Upper lobe of left lung (tissue), 6 donors: ENCODE data around the gene CA11. TPM values are rescaled to one million over a fixed set of nuclear protein-coding genes. Genes with fewer than 3 reads are reported as not detected.

Experiments used
- ATAC-seq, 2 donors: fragments of 200-7000 bp; cut with Tn5 transposase; one replicate each; pipeline ENCODE4 v1.9.1; 2022; ENCODE audit warnings: mild to moderate bottlenecking in 2 of 2, moderate library complexity in 2 of 2; ENCODE audit not compliant: low FRiP score in 2 of 2
- DNase-seq, 2 donors: peaks; one replicate each; pipeline ENCODE4 v3.0.0-alpha.2; 2019 to 2020
- H3K27ac ChIP-seq, 4 donors: fragments of 200-600 bp; sonication (generic); one replicate each; pipeline ENCODE4 v1.5.1; 2016 to 2019
- H3K27me3 ChIP-seq, 4 donors: fragments of 200-600 bp; sonication (generic); one replicate each; pipeline ENCODE4 v1.5.1; 2017 to 2019
- H3K36me3 ChIP-seq, 4 donors: fragments of 200-600 bp; sonication (generic); one replicate each; pipeline ENCODE4 v1.5.1; 2016 to 2019
- H3K4me1 ChIP-seq, 4 donors: fragments of 200-600 bp; sonication (generic); one replicate each; pipeline ENCODE4 v1.5.1; 2018 to 2019
- H3K4me3 ChIP-seq, 4 donors: fragments of 200-600 bp; sonication (generic); one replicate each; pipeline ENCODE4 v1.5.1; 2017 to 2019; ENCODE audit warnings: mild to moderate bottlenecking in 2 of 4, moderate library complexity in 1 of 4
- H3K9me3 ChIP-seq, 4 donors: fragments of 200-600 bp; sonication (generic); one replicate each; pipeline ENCODE4 v1.5.1; 2018 to 2019
- EP300 ChIP-seq, 4 donors: sonication (generic); formaldehyde crosslinking; IDR thresholded peaks; one replicate each; pipeline ENCODE4 v1.5.1; 2017; ENCODE audit warnings: antibody characterized with exemption in 4 of 4, control low read depth in 2 of 4
- POLR2A ChIP-seq, 4 donors: fragments of 450-650 bp; IDR thresholded peaks; one replicate each; pipeline ENCODE4 v1.5.1; 2016 to 2017; ENCODE audit warnings: antibody characterized with exemption in 4 of 4, mild to moderate bottlenecking in 2 of 4
- POLR2AphosphoS5 ChIP-seq, 2 donors: sonication (generic); formaldehyde crosslinking; IDR thresholded peaks; one replicate each; pipeline ENCODE4 v1.5.1; 2017; ENCODE audit warnings: antibody characterized with exemption in 2 of 2
- WGBS, 2 donors: methylation state at CpG; one replicate each; pipeline ENCODE4 v1.1.5; 2017 to 2018; 5-methylcytosine and 5-hydroxymethylcytosine counted together
- total RNA-seq, 6 donors: library from RNA; depleted of rRNA in 4 of 6; stranded (reverse); fragments of >200 nt in 4 of 6; gene quantifications; one replicate each; pipeline versions ENCODE4 v1.1.0 to v1.2.1, GENCODE V29; 2016 to 2021
- TF ChIP-seq, protein P1 (sequence below), 6 experiments: fragments of 450-650 bp in 4 of 6; fragments of 200-600 bp in 2 of 6; sonication (generic) in 2 of 6; IDR thresholded peaks; one replicate each; pipeline ENCODE4 v1.5.1; 2016 to 2019; ENCODE audit warnings: antibody characterized with exemption in 6 of 6
- donor health status: DM: no; HTN: no; CAD: no; lungs with moderate emphysema.
- donor health status: DM: no; HTN: yes; CAD: no; lungs with severe emphysema.

Gene CA11
- total RNA-seq, 6 donors from 2014 or later = 2.1 to 8.1 (median 5.3) TPM

DNA sequence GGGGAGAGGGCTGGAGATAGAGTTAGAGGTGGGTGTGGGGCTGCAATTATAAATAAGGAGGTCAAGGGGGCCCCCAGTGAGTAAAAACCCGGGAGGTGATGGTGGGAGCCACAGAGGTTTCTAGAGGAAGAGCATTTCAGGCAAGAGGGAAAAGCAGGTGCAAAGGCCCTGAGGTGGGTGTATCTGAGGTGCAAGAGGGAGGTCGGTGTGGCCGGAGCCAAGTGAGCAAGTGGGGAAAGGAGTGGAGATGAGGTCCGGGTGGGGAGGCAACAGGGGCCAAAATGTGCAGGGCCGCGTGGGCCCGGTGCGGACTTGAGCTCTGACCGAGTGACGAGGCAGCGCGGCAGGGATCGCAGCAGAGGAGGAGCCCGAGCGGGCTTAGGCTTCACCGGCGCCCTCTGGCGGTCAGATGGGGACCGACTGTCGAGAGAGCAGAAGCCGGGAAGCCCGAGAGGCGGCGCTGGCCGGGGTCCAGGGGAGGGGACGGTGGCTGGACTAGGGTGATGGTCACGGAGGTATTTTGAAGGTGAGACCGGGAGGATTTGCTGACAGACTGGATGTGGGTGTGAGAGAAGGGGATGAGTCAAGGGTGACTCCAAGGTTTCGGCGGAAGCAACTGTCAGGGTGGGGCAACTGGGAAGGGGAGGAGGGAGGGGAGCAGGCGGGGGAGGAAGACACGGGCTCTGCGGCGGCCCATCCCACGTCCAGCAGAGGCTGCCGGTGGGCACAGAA is 57.2 kb downstream of the CA11 start:
- DNase-seq (peak; percentile 93 to 96), ATAC-seq (peak; percentile 90 to 92)
- Histone ChIP-seq H3K27ac (peak overlapping the region in 3 of 4 donors; percentile 2 to 56 (median 46)), H3K9me3 (no peaks in the 10 kb centered on the region), H3K4me3 (peak overlapping the region in 3 of 4 donors; percentile 29 to 45 (median 42)), H3K27me3 (no peaks in the 10 kb centered on the region), H3K4me1 (peaks cover 9 to 13% (median 12%) of the 10 kb centered on the region in 4 donors), H3K36me3 (no peaks in the 10 kb centered on the region)
- TF ChIP-seq EP300 (IDR thresholded peaks at IDR 0.05) (no peak), POLR2A (IDR thresholded peaks at IDR 0.05) (no peak), POLR2AphosphoS5 (IDR thresholded peaks at IDR 0.05) (peak in 1 of 2 donors; percentile 51)
- TF ChIP-seq, protein P1, sequence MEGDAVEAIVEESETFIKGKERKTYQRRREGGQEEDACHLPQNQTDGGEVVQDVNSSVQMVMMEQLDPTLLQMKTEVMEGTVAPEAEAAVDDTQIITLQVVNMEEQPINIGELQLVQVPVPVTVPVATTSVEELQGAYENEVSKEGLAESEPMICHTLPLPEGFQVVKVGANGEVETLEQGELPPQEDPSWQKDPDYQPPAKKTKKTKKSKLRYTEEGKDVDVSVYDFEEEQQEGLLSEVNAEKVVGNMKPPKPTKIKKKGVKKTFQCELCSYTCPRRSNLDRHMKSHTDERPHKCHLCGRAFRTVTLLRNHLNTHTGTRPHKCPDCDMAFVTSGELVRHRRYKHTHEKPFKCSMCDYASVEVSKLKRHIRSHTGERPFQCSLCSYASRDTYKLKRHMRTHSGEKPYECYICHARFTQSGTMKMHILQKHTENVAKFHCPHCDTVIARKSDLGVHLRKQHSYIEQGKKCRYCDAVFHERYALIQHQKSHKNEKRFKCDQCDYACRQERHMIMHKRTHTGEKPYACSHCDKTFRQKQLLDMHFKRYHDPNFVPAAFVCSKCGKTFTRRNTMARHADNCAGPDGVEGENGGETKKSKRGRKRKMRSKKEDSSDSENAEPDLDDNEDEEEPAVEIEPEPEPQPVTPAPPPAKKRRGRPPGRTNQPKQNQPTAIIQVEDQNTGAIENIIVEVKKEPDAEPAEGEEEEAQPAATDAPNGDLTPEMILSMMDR (IDR thresholded peaks at IDR 0.05) = peak; percentile 92 to 97 (median 95)
- WGBS, 2 donors = 4 to 5% methylated on average over 34 to 36 of the region's 36 CpGs

Other genes with a start within 250 kb of the CA11 start
- gene GRWD1, start 200.2 kb downstream of the CA11 start, total RNA-seq = 10 to 100 TPM; 10.5 to 44.1 (median 31.6) TPM
- gene KCNJ14, start 190.6 kb downstream of the CA11 start, total RNA-seq = 1 to 10 TPM in 3 of 6 donors, under 1 TPM in 3; 0.54 to 1.9 (median 0.91) TPM
- 100 to 1,000 TPM in 2 of 6 donors, 10 to 100 TPM in 4; 53.4 to 195 (median 77.0) TPM for gene CYTH2, start 176.8 kb downstream of the CA11 start, total RNA-seq
- 10 to 100 TPM in 4 of 6 donors, 1 to 10 TPM in 2; 4.9 to 45.1 (median 13.1) TPM for gene LMTK3, start 134.4 kb downstream of the CA11 start, total RNA-seq
- gene SULT2B1, start 94.0 kb downstream of the CA11 start, total RNA-seq = 10 to 100 TPM; 10.5 to 19.6 (median 15.2) TPM
- gene SPACA4, start 39.4 kb downstream of the CA11 start, total RNA-seq = under 1 TPM in 1 of 6 donors, not detected in 5; 0.27 TPM
- gene FAM83E, start 31.1 kb downstream of the CA11 start, total RNA-seq = 10 to 100 TPM; 24.0 to 87.3 (median 43.3) TPM
- 1,000 to 10,000 TPM in 5 of 6 donors, 100 to 1,000 TPM in 1; 950 to 1,930 (median 1,443) TPM for gene RPL18, start 27.0 kb downstream of the CA11 start, total RNA-seq
- 10 to 100 TPM in 5 of 6 donors, 1 to 10 TPM in 1; 9.1 to 50.3 (median 26.8) TPM for gene SPHK2, start 26.7 kb downstream of the CA11 start, total RNA-seq
- 10 to 100 TPM in 3 of 6 donors, 1 to 10 TPM in 3; 5.2 to 25.4 (median 10.0) TPM for gene DBP, start 8.8 kb downstream of the CA11 start, total RNA-seq
- 1 to 10 TPM in 3 of 6 donors, under 1 TPM in 2, not detected in 1; 0.57 to 3.1 (median 1.0) TPM for gene NTN5, start 26.8 kb upstream of the CA11 start, total RNA-seq
- gene FUT2, start 49.8 kb upstream of the CA11 start, total RNA-seq = 1 to 10 TPM in 3 of 6 donors, under 1 TPM in 2, not detected in 1; 0.15 to 4.7 (median 1.9) TPM
- gene MAMSTR, start 73.5 kb upstream of the CA11 start, total RNA-seq = 1 to 10 TPM in 5 of 6 donors, not detected in 1; 1.1 to 3.1 (median 1.3) TPM
- 10 to 100 TPM; 14.7 to 74.4 (median 26.3) TPM for gene RASIP1, start 94.4 kb upstream of the CA11 start, total RNA-seq
- gene IZUMO1, start 100.7 kb upstream of the CA11 start, total RNA-seq = 1 to 10 TPM in 5 of 6 donors, not detected in 1; 1.4 to 4.2 (median 2.5) TPM
- gene FUT1, start 106.5 kb upstream of the CA11 start, total RNA-seq = 10 to 100 TPM in 3 of 6 donors, 1 to 10 TPM in 3; 7.2 to 17.4 (median 10.1) TPM
- gene FGF21, start 109.3 kb upstream of the CA11 start, total RNA-seq = not detected
- gene BCAT2, start 164.8 kb upstream of the CA11 start, total RNA-seq = 100 to 1,000 TPM in 1 of 6 donors, 10 to 100 TPM in 5; 50.7 to 221 (median 81.2) TPM
- 10 to 100 TPM; 13.8 to 65.0 (median 28.5) TPM for gene HSD17B14, start 190.3 kb upstream of the CA11 start, total RNA-seq
- gene PLEKHA4, start 222.4 kb upstream of the CA11 start, total RNA-seq = 10 to 100 TPM in 5 of 6 donors, 1 to 10 TPM in 1; 6.3 to 34.9 (median 21.2) TPM
- 100 to 1,000 TPM in 5 of 6 donors, 10 to 100 TPM in 1; 96.2 to 194 (median 114) TPM for gene PPP1R15A, start 226.2 kb upstream of the CA11 start, total RNA-seq